Thoracic aorta (tissue), 2 donors: ENCODE results near the gene GPAT3. TPM values are rescaled to one million over a fixed set of nuclear protein-coding genes. Genes with fewer than 3 reads are reported as not detected.

Source experiments
- ATAC-seq: fragments of 150-250 bp; one replicate; pipeline ENCODE4 v1.8.0; 2017; ENCODE audit warnings: low read depth; ENCODE audit not compliant: insufficient number of reproducible peaks, low FRiP score
- DNase-seq: peaks from one replicate; pipeline ENCODE4 v3.0.0-alpha.2; 2020; ENCODE audit warnings: low spot score
- H3K27ac ChIP-seq, 2 donors: fragments of 200-600 bp; sonication (generic); 1 replicate in 1 of 2; 2 replicates in 1 of 2; pipeline ENCODE4 v1.5.1; 2016; ENCODE audit warnings: mild to moderate bottlenecking in 2 of 2, moderate library complexity in 2 of 2
- H3K27me3 ChIP-seq: fragments of 200-600 bp; sonication (generic); replicated peaks from 2 replicates; pipeline ENCODE4 v1.6.0; 2016; ENCODE audit warnings: mild to moderate bottlenecking; ENCODE audit not compliant: insufficient read depth
- H3K36me3 ChIP-seq: fragments of 200-600 bp; sonication (generic); one replicate; pipeline ENCODE4 v1.5.1; 2016
- H3K4me1 ChIP-seq, 2 donors: fragments of 200-600 bp; sonication (generic); 1 replicate in 1 of 2; 2 replicates in 1 of 2; pipeline versions ENCODE4 v1.5.1 to v1.6.0; 2016; ENCODE audit warnings: low read depth in 2 of 2, mild to moderate bottlenecking in 1 of 2; ENCODE audit not compliant: control insufficient read depth in 1 of 2
- H3K4me3 ChIP-seq: fragments of 200-600 bp; sonication (generic); 2 replicates; pipeline ENCODE4 v1.5.1; 2016; ENCODE audit warnings: mild to moderate bottlenecking
- H3K9me3 ChIP-seq: fragments of 200-600 bp; sonication (generic); 2 replicates; pipeline ENCODE4 v1.5.1; 2016
- CTCF ChIP-seq: fragments of 200-600 bp; sonication (generic); IDR thresholded peaks from one replicate; pipeline ENCODE4 v1.5.1; 2019; ENCODE audit warnings: antibody characterized with exemption
- total RNA-seq, 2 donors: library from RNA; depleted of rRNA; stranded (reverse); fragments of >200 nt; gene quantifications; one replicate each; pipeline versions ENCODE4 v1.1.0 to v1.2.3, GENCODE V29; 2016

The GPAT3 gene
- total RNA-seq, 2 donors from 2014 or later, result 6.6 to 7.8 TPM

GRCh38 chr4:83606898-83607297 is 71.0 kb downstream of the GPAT3 start:
- Histone ChIP-seq H3K4me1 (no peaks in the 10 kb centered on the region), H3K4me3 (no peak overlapping the region), H3K36me3 (no peaks in the 10 kb centered on the region), H3K27ac (no peak overlapping the region), H3K9me3 (no peaks in the 10 kb centered on the region), H3K27me3 (no peaks in the 10 kb centered on the region)
- no peak for DNase-seq
- no peak for ATAC-seq
- TF ChIP-seq CTCF, result no peak

GRCh38 chr4:83609365-83609764 is 73.5 kb downstream of the GPAT3 start:
- Histone ChIP-seq H3K9me3 (peaks cover 20% of the 10 kb centered on the region), H3K4me1 (no peaks in the 10 kb centered on the region), H3K27ac (no peak overlapping the region), H3K27me3 (no peaks in the 10 kb centered on the region), H3K4me3 (no peak overlapping the region), H3K36me3 (no peaks in the 10 kb centered on the region)
- DNase-seq (no peak), ATAC-seq (no peak)
- no peak for TF ChIP-seq CTCF

GRCh38 chr4:83610729-83611128 is 74.8 kb downstream of the GPAT3 start:
- Histone ChIP-seq H3K4me1 (no peaks in the 10 kb centered on the region), H3K36me3 (no peaks in the 10 kb centered on the region), H3K9me3 (peaks cover 23% of the 10 kb centered on the region), H3K27me3 (no peaks in the 10 kb centered on the region), H3K4me3 (no peak overlapping the region), H3K27ac (no peak overlapping the region)
- no peak for ATAC-seq
- TF ChIP-seq CTCF, result no peak
- no peak for DNase-seq

- no peak overlapping the region for H3K4me3 ChIP-seq
- no peak for ATAC-seq
- H3K4me1 ChIP-seq, result peaks cover 0 to 4% of the 10 kb centered on the region in 2 donors
- no peak overlapping the region for H3K27ac ChIP-seq
- H3K9me3 ChIP-seq, result peaks cover 23% of the 10 kb centered on the region
- H3K27me3 ChIP-seq, result no peaks in the 10 kb centered on the region
- no peak for TF ChIP-seq CTCF
- no peak for DNase-seq
- no peaks in the 10 kb centered on the region for H3K36me3 ChIP-seq
Measured at GRCh38 chr4:83613023-83613422, 77.1 kb downstream of the GPAT3 start.

GRCh38 chr4:83613994-83614393 is 78.1 kb downstream of the GPAT3 start:
- H3K4me3 ChIP-seq, result no peak overlapping the region
- H3K9me3 ChIP-seq, result peaks cover 23% of the 10 kb centered on the region
- peaks cover 3 to 13% of the 10 kb centered on the region in 2 donors for H3K4me1 ChIP-seq
- no peak overlapping the region for H3K27ac ChIP-seq
- no peaks in the 10 kb centered on the region for H3K36me3 ChIP-seq
- DNase-seq (no peak), ATAC-seq (no peak)
- H3K27me3 ChIP-seq, result no peaks in the 10 kb centered on the region
- TF ChIP-seq CTCF, result no peak
